ENCODE data around the gene TRMT6. TPM values are rescaled to one million over a fixed set of nuclear protein-coding genes. Genes with fewer than 3 reads are reported as not detected.

The TRMT6 gene
- total RNA-seq, 2 experiments from 2014 or later = 8.1 TPM

GRCh38 chr20:5969348-5969935 lies 19.1 kb upstream of the TRMT6 start:
- intact Hi-C loops (cut with DNase I, micrococcal nuclease) = no loop called here
- Mint-ChIP-seq H3K4me3 (no peak overlapping the region), H3K27me3 (no peaks in the 10 kb centered on the region), H3K27ac (no peak overlapping the region), H3K36me3 (ENCODE audit: low read depth) (peaks cover 61% of the 10 kb centered on the region), H3K4me1 (ENCODE audit: low read depth) (no peaks in the 10 kb centered on the region), H3K9me3 (no peaks in the 10 kb centered on the region)
- no peak for TF ChIP-seq CTCF (IDR thresholded peaks at IDR 0.05)
- H3K27ac ChIP-seq (ENCODE audit: low read depth in 1 of 2, low read length in 2 of 2) = no peak overlapping the region
- DNase-seq (no peak), ATAC-seq (ENCODE audit: poor library complexity) (no peak)
- POLR2A ChIA-PET = no interaction called here
- CTCF ChIA-PET = interaction anchor here (1.1 kb wide), 1 partner anchor 11 kb away, joined by 3 read pairs; no protein-coding TSS in a partner anchor
- H3K9me3 ChIP-seq (ENCODE audit: control insufficient read depth in 1 of 2, insufficient read depth in 1 of 2, low read length in 2 of 2) = no peaks in the 10 kb centered on the region
- H3K4me1 ChIP-seq (ENCODE audit: insufficient read depth, low read length) = no peaks in the 10 kb centered on the region
- H3K36me3 ChIP-seq (ENCODE audit: insufficient read depth, low read length) = peaks cover 18% of the 10 kb centered on the region
- no peaks in the 10 kb centered on the region for H3K27me3 ChIP-seq (ENCODE audit: control insufficient read depth in 1 of 2, insufficient read depth in 2 of 2, low read length in 2 of 2)
- H3K4me3 ChIP-seq (ENCODE audit: low read length) = no peak overlapping the region

GRCh38 chr20:5968462-5968861 lies 18.1 kb upstream of the TRMT6 start:
- Histone ChIP-seq H3K27me3 (ENCODE audit: control insufficient read depth in 1 of 2, insufficient read depth in 2 of 2, low read length in 2 of 2) (no peaks in the 10 kb centered on the region), H3K9me3 (ENCODE audit: control insufficient read depth in 1 of 2, insufficient read depth in 1 of 2, low read length in 2 of 2) (no peaks in the 10 kb centered on the region), H3K36me3 (ENCODE audit: insufficient read depth, low read length) (peaks cover 22% of the 10 kb centered on the region), H3K4me1 (ENCODE audit: insufficient read depth, low read length) (no peaks in the 10 kb centered on the region), H3K4me3 (ENCODE audit: low read length) (no peak overlapping the region), H3K27ac (ENCODE audit: low read depth in 1 of 2, low read length in 2 of 2) (no peak overlapping the region)
- CTCF ChIA-PET = no interaction called here
- Mint-ChIP-seq H3K4me1 (ENCODE audit: low read depth) (no peaks in the 10 kb centered on the region), H3K9me3 (no peaks in the 10 kb centered on the region), H3K27ac (no peak overlapping the region), H3K36me3 (ENCODE audit: low read depth) (peaks cover 62% of the 10 kb centered on the region), H3K4me3 (no peak overlapping the region), H3K27me3 (no peaks in the 10 kb centered on the region)
- DNase-seq (no peak), ATAC-seq (ENCODE audit: poor library complexity) (no peak)
- POLR2A ChIA-PET = no interaction called here
- no peak for TF ChIP-seq CTCF (IDR thresholded peaks at IDR 0.05)
- intact Hi-C loops (cut with DNase I, micrococcal nuclease) = no loop called here

- H3K36me3 Mint-ChIP-seq (ENCODE audit: low read depth) = peaks cover 62% of the 10 kb centered on the region
- no peak for DNase-seq
- no peaks in the 10 kb centered on the region for H3K27me3 Mint-ChIP-seq
- TF ChIP-seq CTCF (IDR thresholded peaks at IDR 0.05) = no peak
- no peaks in the 10 kb centered on the region for H3K4me1 Mint-ChIP-seq (ENCODE audit: low read depth)
- intact Hi-C loops (cut with DNase I, micrococcal nuclease) = no loop called here
- Histone ChIP-seq H3K36me3 (ENCODE audit: insufficient read depth, low read length) (peaks cover 20% of the 10 kb centered on the region), H3K4me1 (ENCODE audit: insufficient read depth, low read length) (no peaks in the 10 kb centered on the region), H3K27ac (ENCODE audit: low read depth in 1 of 2, low read length in 2 of 2) (no peak overlapping the region), H3K9me3 (ENCODE audit: control insufficient read depth in 1 of 2, insufficient read depth in 1 of 2, low read length in 2 of 2) (no peaks in the 10 kb centered on the region), H3K27me3 (ENCODE audit: control insufficient read depth in 1 of 2, insufficient read depth in 2 of 2, low read length in 2 of 2) (no peaks in the 10 kb centered on the region), H3K4me3 (ENCODE audit: low read length) (no peak overlapping the region)
- POLR2A ChIA-PET = no interaction called here
- H3K4me3 Mint-ChIP-seq = no peak overlapping the region
- CTCF ChIA-PET = interaction anchor here (1.6 kb wide), 1 partner anchor 438 kb away, joined by 3 read pairs; no protein-coding TSS in a partner anchor
- no peaks in the 10 kb centered on the region for H3K9me3 Mint-ChIP-seq
- ATAC-seq (ENCODE audit: poor library complexity) = no peak
- no peak overlapping the region for H3K27ac Mint-ChIP-seq
Observed at GRCh38 chr20:5967469-5967868, 17.1 kb upstream of the TRMT6 start.
